Neural cell (in vitro differentiated cells): ENCODE measurements around the gene LRRN4CL.

Experiments
- MXI1 ChIP-seq: fragments of 450-650 bp; conservative IDR thresholded peaks from 2 replicates; pipeline ENCODE4 v1.6.1; 2014; ENCODE audit warnings: antibody characterized with exemption, mild to moderate bottlenecking; ENCODE audit not compliant: poor library complexity, severe bottlenecking
- POLR2AphosphoS5 ChIP-seq: IDR thresholded peaks from 2 replicates; pipeline ENCODE4 v1.6.1; 2012
- TF ChIP-seq, protein P1 (sequence below): fragments of 450-650 bp; IDR thresholded peaks from 2 replicates; pipeline ENCODE4 v1.5.1; 2014; ENCODE audit warnings: antibody characterized with exemption, mild to moderate bottlenecking, moderate library complexity; ENCODE audit not compliant: poor library complexity, severe bottlenecking
- TF ChIP-seq, protein P2 (sequence below): IDR thresholded peaks from 2 replicates; pipeline ENCODE4 v1.6.1; 2012; ENCODE audit warnings: borderline replicate concordance

DNA sequence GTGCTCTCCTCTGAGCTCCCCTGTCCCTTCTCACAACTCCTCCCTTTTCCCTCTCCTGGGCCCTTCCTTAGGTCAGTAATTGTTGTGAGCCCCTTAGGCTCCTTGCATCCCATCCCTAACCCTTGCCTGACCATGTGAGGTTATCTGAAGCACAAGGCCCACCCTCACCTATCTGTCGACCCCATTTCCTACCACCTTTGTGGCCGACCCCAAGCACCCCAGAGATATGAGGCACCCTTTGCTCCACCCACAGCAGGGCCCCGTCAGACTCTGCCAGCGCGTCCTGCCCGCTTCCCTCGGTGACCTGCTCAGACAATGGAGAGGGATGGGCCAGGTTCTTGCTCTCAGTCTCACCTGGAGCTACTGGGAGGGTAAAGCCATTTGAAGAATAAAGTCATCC is 19.5 kb upstream of the LRRN4CL start:
- TF ChIP-seq, protein P1, sequence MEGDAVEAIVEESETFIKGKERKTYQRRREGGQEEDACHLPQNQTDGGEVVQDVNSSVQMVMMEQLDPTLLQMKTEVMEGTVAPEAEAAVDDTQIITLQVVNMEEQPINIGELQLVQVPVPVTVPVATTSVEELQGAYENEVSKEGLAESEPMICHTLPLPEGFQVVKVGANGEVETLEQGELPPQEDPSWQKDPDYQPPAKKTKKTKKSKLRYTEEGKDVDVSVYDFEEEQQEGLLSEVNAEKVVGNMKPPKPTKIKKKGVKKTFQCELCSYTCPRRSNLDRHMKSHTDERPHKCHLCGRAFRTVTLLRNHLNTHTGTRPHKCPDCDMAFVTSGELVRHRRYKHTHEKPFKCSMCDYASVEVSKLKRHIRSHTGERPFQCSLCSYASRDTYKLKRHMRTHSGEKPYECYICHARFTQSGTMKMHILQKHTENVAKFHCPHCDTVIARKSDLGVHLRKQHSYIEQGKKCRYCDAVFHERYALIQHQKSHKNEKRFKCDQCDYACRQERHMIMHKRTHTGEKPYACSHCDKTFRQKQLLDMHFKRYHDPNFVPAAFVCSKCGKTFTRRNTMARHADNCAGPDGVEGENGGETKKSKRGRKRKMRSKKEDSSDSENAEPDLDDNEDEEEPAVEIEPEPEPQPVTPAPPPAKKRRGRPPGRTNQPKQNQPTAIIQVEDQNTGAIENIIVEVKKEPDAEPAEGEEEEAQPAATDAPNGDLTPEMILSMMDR, result no peak
- TF ChIP-seq, protein P2, sequence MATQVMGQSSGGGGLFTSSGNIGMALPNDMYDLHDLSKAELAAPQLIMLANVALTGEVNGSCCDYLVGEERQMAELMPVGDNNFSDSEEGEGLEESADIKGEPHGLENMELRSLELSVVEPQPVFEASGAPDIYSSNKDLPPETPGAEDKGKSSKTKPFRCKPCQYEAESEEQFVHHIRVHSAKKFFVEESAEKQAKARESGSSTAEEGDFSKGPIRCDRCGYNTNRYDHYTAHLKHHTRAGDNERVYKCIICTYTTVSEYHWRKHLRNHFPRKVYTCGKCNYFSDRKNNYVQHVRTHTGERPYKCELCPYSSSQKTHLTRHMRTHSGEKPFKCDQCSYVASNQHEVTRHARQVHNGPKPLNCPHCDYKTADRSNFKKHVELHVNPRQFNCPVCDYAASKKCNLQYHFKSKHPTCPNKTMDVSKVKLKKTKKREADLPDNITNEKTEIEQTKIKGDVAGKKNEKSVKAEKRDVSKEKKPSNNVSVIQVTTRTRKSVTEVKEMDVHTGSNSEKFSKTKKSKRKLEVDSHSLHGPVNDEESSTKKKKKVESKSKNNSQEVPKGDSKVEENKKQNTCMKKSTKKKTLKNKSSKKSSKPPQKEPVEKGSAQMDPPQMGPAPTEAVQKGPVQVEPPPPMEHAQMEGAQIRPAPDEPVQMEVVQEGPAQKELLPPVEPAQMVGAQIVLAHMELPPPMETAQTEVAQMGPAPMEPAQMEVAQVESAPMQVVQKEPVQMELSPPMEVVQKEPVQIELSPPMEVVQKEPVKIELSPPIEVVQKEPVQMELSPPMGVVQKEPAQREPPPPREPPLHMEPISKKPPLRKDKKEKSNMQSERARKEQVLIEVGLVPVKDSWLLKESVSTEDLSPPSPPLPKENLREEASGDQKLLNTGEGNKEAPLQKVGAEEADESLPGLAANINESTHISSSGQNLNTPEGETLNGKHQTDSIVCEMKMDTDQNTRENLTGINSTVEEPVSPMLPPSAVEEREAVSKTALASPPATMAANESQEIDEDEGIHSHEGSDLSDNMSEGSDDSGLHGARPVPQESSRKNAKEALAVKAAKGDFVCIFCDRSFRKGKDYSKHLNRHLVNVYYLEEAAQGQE, result no peak
- TF ChIP-seq POLR2AphosphoS5 (no peak), MXI1 (no peak)
